Measurements from ENCODE around the gene PLEKHN1.
A peak's percentile ranks its signal among the peaks of the same experiment; 100 is the strongest.

The PLEKHN1 gene

GRCh38 chr1:921011-921837, 45.1 kb upstream of the PLEKHN1 start:
- FAIRE-seq = peak; percentile 5

GRCh38 chr1:923131-923990, 42.9 kb upstream of the PLEKHN1 start, which contains the start of gene SAMD11:
Gene SAMD11, plus strand, starts transcription at chr1:923923. Its CDS starts 509 bp downstream, at chr1:924432.
- FAIRE-seq = peak; percentile 31
- DNase-seq (ENCODE audit: insufficient read length, low spot score) = no peak
- TF ChIP-seq POU2F2 (IDR thresholded peaks at IDR 0.05; ENCODE audit: low read depth, low read length) (no peak), POLR2A (IDR thresholded peaks at IDR 0.05; ENCODE audit: low read depth, low read length) (no peak), TAF1 (IDR thresholded peaks at IDR 0.05; ENCODE audit: low read depth, low read length) (no peak), SPI1 (IDR thresholded peaks at IDR 0.05; ENCODE audit: low read depth, low read length) (no peak), PAX5 (IDR thresholded peaks at IDR 0.05; ENCODE audit: insufficient read depth, low read length, severe bottlenecking) (no peak), POLR2AphosphoS5 (IDR thresholded peaks at IDR 0.05; ENCODE audit: low read depth, low read length) (no peak)

More at GRCh38 chr1:921011-921837, 45.1 kb upstream of the PLEKHN1 start:
- TF ChIP-seq PAX5 (IDR thresholded peaks at IDR 0.05; ENCODE audit: insufficient read depth, low read length, severe bottlenecking) (no peak), POLR2A (IDR thresholded peaks at IDR 0.05; ENCODE audit: low read depth, low read length) (no peak), SPI1 (IDR thresholded peaks at IDR 0.05; ENCODE audit: low read depth, low read length) (no peak), POU2F2 (IDR thresholded peaks at IDR 0.05; ENCODE audit: low read depth, low read length) (no peak), POLR2AphosphoS5 (IDR thresholded peaks at IDR 0.05; ENCODE audit: low read depth, low read length) (no peak), TAF1 (IDR thresholded peaks at IDR 0.05; ENCODE audit: low read depth, low read length) (no peak)
- no peak for DNase-seq (ENCODE audit: insufficient read length, low spot score)

- DNase-seq (ENCODE audit: insufficient read length, low spot score) = no peak
- FAIRE-seq = no peak
Observed at GRCh38 chr1:923991-924655, 42.2 kb upstream of the PLEKHN1 start.

GRCh38 chr1:924656-925560, 41.4 kb upstream of the PLEKHN1 start:
- DNase-seq (ENCODE audit: insufficient read length, low spot score) (no peak), FAIRE-seq (no peak)
- TF ChIP-seq POLR2A (IDR thresholded peaks at IDR 0.05; ENCODE audit: low read depth, low read length) (no peak), SPI1 (IDR thresholded peaks at IDR 0.05; ENCODE audit: low read depth, low read length) (no peak), PAX5 (IDR thresholded peaks at IDR 0.05; ENCODE audit: insufficient read depth, low read length, severe bottlenecking) (no peak), POLR2AphosphoS5 (IDR thresholded peaks at IDR 0.05; ENCODE audit: low read depth, low read length) (no peak), POU2F2 (IDR thresholded peaks at IDR 0.05; ENCODE audit: low read depth, low read length) (no peak), TAF1 (IDR thresholded peaks at IDR 0.05; ENCODE audit: low read depth, low read length) (no peak)

More at GRCh38 chr1:923991-924655, 42.2 kb upstream of the PLEKHN1 start:
- TF ChIP-seq POLR2AphosphoS5 (IDR thresholded peaks at IDR 0.05; ENCODE audit: low read depth, low read length) (no peak), PAX5 (IDR thresholded peaks at IDR 0.05; ENCODE audit: insufficient read depth, low read length, severe bottlenecking) (no peak), POLR2A (IDR thresholded peaks at IDR 0.05; ENCODE audit: low read depth, low read length) (no peak), POU2F2 (IDR thresholded peaks at IDR 0.05; ENCODE audit: low read depth, low read length) (no peak), SPI1 (IDR thresholded peaks at IDR 0.05; ENCODE audit: low read depth, low read length) (no peak), TAF1 (IDR thresholded peaks at IDR 0.05; ENCODE audit: low read depth, low read length) (no peak)

GRCh38 chr1:925561-926421, 40.5 kb upstream of the PLEKHN1 start:
- no peak for DNase-seq (ENCODE audit: insufficient read length, low spot score)
- no peak for TF ChIP-seq POLR2A (IDR thresholded peaks at IDR 0.05; ENCODE audit: low read depth, low read length)
- TF ChIP-seq TAF1 (IDR thresholded peaks at IDR 0.05; ENCODE audit: low read depth, low read length) = no peak
- TF ChIP-seq POU2F2 (IDR thresholded peaks at IDR 0.05; ENCODE audit: low read depth, low read length) = no peak
- no peak for TF ChIP-seq SPI1 (IDR thresholded peaks at IDR 0.05; ENCODE audit: low read depth, low read length)
- TF ChIP-seq PAX5 (IDR thresholded peaks at IDR 0.05; ENCODE audit: insufficient read depth, low read length, severe bottlenecking) = no peak
- no peak for TF ChIP-seq POLR2AphosphoS5 (IDR thresholded peaks at IDR 0.05; ENCODE audit: low read depth, low read length)
- no peak for FAIRE-seq

GRCh38 chr1:927234-927633, 39.0 kb upstream of the PLEKHN1 start:
- TF ChIP-seq POLR2A (IDR thresholded peaks at IDR 0.05; ENCODE audit: low read depth, low read length) (no peak), SPI1 (IDR thresholded peaks at IDR 0.05; ENCODE audit: low read depth, low read length) (no peak), POU2F2 (IDR thresholded peaks at IDR 0.05; ENCODE audit: low read depth, low read length) (no peak), TAF1 (IDR thresholded peaks at IDR 0.05; ENCODE audit: low read depth, low read length) (no peak), PAX5 (IDR thresholded peaks at IDR 0.05; ENCODE audit: insufficient read depth, low read length, severe bottlenecking) (no peak), POLR2AphosphoS5 (IDR thresholded peaks at IDR 0.05; ENCODE audit: low read depth, low read length) (no peak)
- no peak for FAIRE-seq
- no peak for DNase-seq (ENCODE audit: insufficient read length, low spot score)

GRCh38 chr1:927748-928147, 38.5 kb upstream of the PLEKHN1 start:
- DNase-seq (ENCODE audit: insufficient read length, low spot score) (no peak), FAIRE-seq (no peak)
- TF ChIP-seq POLR2A (IDR thresholded peaks at IDR 0.05; ENCODE audit: low read depth, low read length) (no peak), POU2F2 (IDR thresholded peaks at IDR 0.05; ENCODE audit: low read depth, low read length) (no peak), TAF1 (IDR thresholded peaks at IDR 0.05; ENCODE audit: low read depth, low read length) (no peak), SPI1 (IDR thresholded peaks at IDR 0.05; ENCODE audit: low read depth, low read length) (no peak)
